Measurements from ENCODE around the gene SLC45A1.

DNA sequence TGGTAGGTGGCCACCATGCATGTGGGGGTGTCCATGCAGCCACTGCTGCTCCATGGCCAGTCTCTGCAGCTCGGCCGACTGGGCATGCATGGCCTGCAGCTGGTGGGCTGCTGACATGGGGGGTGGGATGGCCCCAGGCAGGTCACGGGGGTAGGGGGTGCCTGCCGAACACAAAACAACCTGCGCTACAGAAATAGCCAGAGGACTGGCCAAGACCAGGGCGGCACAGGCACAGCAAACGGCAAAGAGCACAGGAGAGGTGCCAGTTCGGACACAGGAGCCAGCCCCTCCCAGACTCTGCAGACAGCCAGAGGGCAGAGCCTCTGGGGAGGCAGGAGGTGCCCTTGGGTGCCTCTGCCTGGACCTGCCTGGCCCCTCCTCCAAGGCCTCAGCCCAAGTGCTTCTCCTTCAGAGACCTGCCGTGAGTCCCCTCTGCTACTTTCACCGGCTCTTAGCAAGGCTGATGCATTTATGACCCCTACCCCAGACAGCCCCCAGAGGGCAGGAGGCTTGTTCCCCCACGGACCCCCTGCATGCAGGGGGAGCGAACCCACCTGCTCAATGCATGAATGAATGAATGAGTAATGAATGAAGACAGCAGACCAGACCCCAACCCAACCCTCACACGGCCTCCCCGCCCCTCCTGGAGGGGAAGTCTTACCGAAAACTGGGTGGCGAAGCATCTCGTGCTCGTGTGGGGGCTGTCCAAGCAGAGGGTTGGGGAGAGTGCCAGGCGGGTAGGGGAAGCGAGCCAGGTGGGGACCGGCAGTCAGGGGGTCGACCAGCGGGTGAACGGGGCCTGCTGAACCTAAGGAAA is 37.7 kb downstream of the SLC45A1 start:
- no peak for TF ChIP-seq CTCF (IDR thresholded peaks at IDR 0.05)
- no peak for TF ChIP-seq POLR2A (IDR thresholded peaks at IDR 0.05)

Measured in uterus (tissue), 2 donors.